ENCODE measurements around the gene LRP8.

LRP8 gene

DNA sequence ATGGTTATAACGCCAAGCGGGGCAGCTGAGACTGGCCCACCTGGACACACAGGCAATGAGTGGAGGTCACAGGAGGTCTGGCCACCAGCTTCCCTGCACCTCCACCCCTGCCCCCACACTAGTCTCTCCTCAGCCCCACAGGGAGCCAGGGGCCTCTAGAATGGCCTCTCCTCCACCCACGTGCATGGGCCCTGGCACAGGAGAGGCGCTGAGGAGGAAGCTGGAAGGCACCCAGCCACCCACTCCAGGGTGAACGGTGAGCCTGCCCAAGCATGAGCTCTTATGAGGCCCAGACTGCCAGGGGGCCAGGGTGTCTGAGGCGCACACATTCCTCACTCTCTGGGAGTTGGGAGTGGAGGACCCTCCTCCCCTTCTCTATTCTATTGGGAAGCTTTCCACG is 22.2 kb downstream of the LRP8 start:
- no peak for DNase-seq (ENCODE audit: low read depth in 2 of 2)

DNA sequence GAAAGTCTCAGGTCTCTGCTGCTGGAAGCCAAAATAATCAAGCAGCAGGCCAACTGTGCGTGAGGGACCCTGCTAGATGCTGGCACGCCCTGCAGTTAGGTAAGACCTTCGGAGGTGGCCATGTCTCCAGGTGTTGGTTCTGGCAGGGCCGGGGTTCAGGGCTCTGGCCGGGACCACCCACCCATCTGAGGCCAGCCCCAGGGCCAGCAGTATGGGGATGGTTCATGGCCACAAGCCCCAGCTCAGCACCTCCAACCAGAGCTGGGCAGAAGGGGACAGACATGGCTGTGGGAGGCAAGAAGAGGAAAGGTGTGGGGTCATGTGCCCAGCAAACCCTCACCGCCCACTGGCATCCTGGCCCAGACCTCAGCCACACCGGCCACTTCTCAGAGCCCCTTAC is 23.3 kb downstream of the LRP8 start:
- DNase-seq (ENCODE audit: low read depth in 2 of 2): no peak

DNA sequence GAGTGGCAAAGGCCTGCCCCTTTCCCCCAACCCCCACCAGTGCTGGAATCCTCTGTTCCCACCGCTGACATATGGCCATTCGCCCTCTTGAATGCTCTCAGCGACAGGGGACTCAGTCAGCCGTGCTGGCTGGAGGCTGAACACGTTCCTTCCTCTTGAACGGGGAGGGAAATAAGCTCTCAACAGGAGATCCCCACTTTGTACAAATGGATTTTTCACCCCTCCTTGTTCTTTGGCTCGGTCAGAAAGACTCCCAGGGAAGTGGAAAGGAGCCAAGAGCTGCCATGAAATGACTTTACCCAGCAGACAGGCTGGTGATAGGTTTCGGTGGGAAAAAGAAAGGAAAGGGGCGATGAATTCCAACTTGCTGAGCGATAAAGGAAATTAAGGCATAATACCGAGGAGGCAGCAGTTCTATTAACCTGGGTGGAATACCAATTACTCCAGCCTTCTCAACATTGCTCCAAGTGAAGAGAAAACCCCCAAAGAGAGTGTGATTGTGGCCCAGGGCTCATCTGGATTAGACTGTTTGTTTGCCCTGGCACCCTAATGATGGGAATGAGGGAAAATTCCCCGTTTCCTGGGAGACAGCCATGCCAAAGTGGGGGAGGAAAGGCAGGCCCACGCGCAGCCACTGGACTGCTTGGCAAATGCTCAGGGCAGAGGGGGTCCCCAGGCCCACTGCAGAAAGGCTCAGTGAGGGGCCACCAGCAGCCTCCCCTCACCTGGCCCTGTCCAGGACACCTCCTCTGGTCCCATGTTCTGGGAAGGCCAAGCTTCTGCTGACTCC is 23.9 kb downstream of the LRP8 start:
- no peak for DNase-seq (ENCODE audit: low read depth in 2 of 2)

GRCh38 chr1:53303243-53303642 is 24.6 kb downstream of the LRP8 start:
- no peak for DNase-seq (ENCODE audit: low read depth in 2 of 2)

DNA sequence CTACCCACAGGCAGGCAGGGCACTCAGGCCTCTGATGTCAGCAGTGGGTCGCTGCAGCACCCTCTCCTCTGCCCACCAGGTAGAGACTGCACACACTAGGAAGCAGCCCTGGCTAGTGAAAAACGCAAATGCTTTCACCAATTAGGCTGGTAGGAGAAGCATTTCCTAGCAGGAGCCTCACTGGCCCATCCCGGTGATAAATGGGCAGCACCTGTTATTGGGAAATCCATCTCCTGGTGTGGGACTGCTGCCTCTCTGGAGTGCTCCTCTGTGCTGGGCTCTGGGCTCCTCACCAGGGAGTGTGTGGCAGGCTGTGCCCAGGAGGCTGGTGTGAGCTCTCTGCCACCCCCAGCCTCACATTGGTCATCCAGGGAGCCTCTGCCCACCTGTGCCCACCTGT is 28.6 kb downstream of the LRP8 start:
- DNase-seq (ENCODE audit: low read depth in 2 of 2): no peak

DNA sequence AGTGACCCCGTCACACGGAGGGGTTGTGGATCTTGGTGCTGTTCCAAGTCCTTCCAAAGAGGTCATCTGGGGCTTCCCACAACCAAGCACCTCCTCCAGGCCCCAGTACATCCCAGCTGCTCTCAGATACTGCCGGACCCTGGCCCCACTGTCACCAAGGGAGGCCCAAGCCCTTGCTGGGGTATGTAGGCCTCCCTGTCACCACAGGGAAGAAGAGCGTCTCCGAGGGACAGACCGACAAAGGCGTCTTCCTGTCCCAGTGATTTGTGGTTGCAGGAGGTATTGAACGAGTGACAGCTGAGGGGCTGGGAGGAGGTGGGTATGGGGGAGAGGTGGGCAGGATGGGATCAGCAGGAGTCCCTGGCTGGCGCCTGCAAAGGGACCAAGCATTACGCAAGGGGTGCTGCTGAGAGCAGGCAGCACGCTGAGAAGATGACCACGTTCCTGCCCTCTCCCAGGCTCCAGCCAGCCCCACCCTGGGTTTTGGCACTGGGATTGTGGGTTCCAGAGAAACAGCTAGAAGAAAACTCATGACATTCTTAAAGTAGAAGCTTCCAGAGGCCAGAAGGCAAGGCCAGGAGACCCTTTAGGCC is 29.7 kb downstream of the LRP8 start:
- DNase-seq (ENCODE audit: low read depth in 2 of 2): no peak

- no peak for DNase-seq (ENCODE audit: low read depth in 2 of 2)
These were observed 30.7 kb downstream of the LRP8 start for GRCh38 chr1:53297195-53297594.

- DNase-seq (ENCODE audit: low read depth in 2 of 2): no peak
These were observed 31.6 kb downstream of the LRP8 start for GRCh38 chr1:53296117-53296749.

GRCh38 chr1:53295726-53296116 is 32.1 kb downstream of the LRP8 start:
- DNase-seq (ENCODE audit: low read depth in 2 of 2): no peak

DNA sequence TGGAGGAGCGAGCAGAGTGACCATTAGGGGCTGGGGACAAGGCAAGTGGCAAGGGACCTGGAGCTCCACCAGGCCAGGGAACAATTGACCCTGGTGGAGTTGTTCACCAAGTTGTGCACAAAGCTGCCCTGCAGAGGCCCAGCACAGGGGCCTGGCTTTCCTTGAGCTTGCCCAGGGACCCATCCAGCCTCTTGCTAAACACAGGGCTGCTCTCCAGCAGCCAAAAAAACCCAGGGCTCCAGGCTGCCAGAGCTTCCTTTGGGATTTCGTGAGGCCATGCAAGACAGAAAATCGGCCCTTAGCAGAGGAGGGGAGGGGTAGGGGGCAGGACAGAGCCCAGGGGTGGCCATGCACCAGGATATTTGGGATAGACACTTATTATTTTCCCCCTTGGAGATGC is 32.6 kb downstream of the LRP8 start:
- DNase-seq (ENCODE audit: low read depth in 2 of 2): no peak

DNA sequence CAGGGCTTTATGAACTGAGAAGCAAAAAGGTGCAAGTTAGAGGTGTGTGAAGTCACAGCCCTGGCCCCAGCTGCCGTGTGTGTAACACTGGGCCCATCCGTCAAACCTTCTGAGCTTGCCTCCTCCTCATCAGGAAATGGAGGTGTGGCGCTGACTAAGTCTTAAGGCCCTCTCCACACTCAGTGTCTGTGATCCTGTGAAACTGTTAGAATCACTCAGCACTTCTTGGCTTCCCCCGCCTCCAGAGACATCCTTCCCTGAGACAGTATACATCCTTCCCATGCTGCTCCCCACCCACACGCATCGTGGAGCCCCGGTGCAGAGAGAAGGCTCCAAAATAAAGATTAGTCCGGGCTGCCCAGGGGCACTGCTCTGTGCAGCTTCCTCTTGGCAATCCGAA is 33.3 kb downstream of the LRP8 start:
- no peak for DNase-seq (ENCODE audit: low read depth in 2 of 2)

DNA sequence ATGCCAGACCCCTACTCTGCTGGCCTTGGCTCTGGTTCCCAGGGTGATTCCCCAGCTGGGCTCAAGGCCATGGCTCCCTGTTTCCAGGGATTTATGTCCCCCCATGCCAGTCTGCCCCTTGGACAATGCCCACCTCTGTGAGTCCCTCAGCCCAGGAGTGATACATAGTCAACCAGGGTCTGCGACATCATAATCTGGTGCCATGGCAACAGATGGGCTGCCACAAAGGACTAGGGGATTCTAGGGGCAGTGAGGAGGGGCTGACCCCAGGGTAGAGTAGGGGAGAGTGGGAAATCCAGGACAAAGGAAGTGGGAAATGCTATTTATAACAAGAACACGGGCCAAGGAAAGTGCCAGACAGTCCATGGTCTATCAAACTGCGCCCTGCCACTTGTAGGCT is 33.8 kb downstream of the LRP8 start:
- DNase-seq (ENCODE audit: low read depth in 2 of 2): no peak

DNA sequence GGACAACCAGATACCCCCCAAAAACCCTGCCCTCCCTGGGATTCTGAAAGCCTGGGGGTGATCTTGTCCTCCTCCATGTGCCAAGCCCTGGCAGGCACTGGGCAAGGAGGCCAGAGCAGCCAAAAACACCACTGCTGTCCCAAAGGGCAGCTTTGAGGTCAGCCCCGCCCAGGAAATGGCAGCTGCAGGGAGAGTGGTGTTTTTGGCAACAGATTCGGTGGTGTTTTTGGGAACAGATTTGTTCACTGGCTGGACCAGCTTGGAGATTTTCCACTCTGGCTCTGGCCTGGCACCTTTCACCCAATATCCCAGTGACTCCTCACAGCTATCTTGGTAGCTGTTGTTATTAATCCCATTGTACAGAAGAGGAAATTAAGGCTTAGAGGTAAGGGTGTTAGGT is 34.7 kb downstream of the LRP8 start:
- DNase-seq (ENCODE audit: low read depth in 2 of 2): no peak

GRCh38 chr1:53292690-53293089 is 35.2 kb downstream of the LRP8 start:
- no peak for DNase-seq (ENCODE audit: low read depth in 2 of 2)

GRCh38 chr1:53291574-53291973 is 36.3 kb downstream of the LRP8 start:
- DNase-seq (ENCODE audit: low read depth in 2 of 2): no peak

DNA sequence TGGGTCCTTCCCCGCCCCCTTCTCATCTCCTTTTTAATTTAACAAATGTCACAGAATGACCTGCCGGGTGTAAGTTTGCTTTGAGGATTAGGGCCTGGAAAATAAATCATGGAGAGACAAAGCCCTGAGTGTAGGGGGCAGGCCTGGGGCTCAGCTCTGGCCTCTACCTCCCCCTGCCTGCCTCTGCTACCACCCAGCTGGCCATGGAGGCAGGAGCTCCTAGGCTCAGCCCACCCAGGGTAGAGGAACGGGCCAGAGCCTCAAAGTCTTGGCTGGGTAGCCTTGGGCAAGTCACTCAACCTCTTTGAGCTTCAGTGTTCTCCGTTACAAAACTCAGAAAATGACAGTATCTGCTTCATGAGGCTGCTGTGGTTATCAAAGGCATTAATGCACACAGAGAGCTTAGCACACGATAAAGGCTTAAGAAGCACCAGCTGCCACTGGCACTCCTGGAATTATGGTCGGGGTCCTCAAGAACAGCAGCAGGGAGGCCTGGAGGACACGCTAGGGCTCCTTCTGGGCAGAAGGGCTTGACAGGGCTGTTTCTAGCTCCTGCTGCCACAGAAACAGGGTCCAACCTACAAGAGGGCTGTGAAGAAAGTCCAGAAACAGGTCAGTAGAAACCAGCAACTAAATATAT is 39.0 kb downstream of the LRP8 start:
- DNase-seq (ENCODE audit: low read depth in 2 of 2): no peak

- no peak for DNase-seq (ENCODE audit: low read depth in 2 of 2)
These were observed 39.7 kb downstream of the LRP8 start for GRCh38 chr1:53288002-53288789.

DNA sequence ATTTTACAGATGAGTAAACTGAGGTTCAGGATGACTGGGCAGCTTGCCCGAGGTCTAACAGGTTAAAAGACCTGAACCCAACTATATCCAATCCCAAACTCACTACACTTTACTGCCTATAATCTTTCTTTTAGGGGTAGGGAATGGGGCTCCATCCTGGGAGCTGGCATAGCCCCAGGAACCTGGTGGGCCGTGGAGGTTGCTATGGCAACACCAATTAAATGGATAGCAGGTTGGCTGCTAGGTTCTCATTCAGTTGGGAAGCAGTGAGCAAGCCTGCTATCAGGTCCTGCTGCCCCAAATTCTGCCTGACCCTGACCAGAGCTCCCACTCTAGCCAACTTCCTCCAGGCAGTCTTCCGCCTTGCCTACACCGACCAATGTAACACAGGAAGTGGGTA is 40.9 kb downstream of the LRP8 start:
- no peak for DNase-seq (ENCODE audit: low read depth in 2 of 2)

GRCh38 chr1:53285969-53286760 is 41.7 kb downstream of the LRP8 start:
- no peak for DNase-seq (ENCODE audit: low read depth in 2 of 2)

DNA sequence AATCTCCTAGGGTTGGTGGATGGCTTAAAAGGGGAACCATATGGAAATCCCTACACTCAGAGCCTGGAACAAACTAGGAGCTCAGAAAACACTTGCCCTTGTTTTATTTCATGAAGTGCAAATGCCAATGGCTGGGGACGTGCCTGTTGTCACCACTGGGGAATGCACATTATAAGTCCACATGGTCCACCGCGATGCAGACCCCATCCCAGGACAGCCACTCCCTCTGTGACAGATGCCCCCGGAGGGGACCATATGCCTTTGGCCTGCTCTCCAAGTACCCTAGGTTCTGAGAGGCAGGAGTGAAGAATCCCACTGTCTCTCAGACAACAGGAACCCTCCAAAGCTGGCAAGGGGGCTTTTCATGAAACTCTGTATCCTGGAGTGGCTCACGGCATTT is 42.3 kb downstream of the LRP8 start:
- DNase-seq (ENCODE audit: low read depth in 2 of 2): no peak

Data from stimulated activated CD8-positive, alpha-beta memory T cell treated with anti-CD3 and anti-CD28 coated beads, Interleukin-2, amount 100 ng/mL, for 1 hour (primary cell).